Measurements from ENCODE around the gene MUC7.
A peak's percentile ranks its signal among the peaks of the same experiment; 100 is the strongest.
"Not testable (repeated sequence)": the region's sequence is repeated elsewhere in the genome, so short reads cannot be mapped to it uniquely, and the experiment has no call there.

The MUC7 gene

GRCh38 chr4:70471897-70472296 lies at the start of gene MUC7:
Gene MUC7, plus strand, starts transcription at chr4:70472197. Its CDS starts 1,825 bp downstream, at chr4:70474022.
- no peak for DNase-seq

- DNase-seq = no peak
These were observed 46.7 kb upstream of the MUC7 start for GRCh38 chr4:70425306-70425705.

DNA sequence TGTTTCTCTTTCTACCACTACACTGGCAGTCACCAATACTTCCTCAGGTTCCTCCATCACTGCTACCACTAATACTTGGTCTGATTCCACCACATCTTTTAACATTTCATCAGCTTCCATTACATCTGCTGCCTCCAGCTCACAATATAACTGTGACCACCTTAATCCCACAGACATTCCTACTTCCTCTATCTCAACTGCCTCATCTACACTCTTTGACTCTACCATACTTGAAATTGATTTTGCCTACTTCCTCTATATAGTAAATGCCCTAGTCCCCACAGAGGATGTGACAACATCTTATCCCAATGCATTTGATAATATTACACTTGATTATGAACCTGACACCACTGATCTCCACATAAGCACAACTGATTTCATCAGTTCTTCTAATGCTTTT lies 45.2 kb upstream of the MUC7 start:
- DNase-seq = no peak

DNA sequence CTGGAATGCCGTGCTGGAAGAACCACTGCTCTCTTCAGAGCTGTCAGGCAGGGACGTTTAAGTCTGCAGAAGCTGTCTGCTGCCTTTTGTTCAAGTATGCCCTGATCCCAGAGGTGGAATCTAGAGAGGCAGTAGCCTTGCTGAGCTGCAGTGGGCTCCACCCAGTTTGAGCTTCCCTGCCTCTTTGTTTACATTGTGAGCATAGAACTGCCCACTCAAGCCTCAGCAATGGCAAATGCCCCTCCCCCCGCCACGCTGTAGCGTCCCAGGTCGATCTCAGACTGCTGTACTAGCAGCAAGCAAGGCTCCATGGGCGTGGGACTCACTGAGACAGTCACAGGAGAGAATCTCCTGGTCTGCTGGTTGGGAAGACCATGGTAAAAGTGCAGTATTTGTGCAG lies 34.8 kb upstream of the MUC7 start:
- no peak for DNase-seq

GRCh38 chr4:70442474-70442873 lies 29.5 kb upstream of the MUC7 start:
- no peak for DNase-seq

GRCh38 chr4:70443329-70443728 lies 28.7 kb upstream of the MUC7 start:
- no peak for DNase-seq

- no peak for DNase-seq
These were observed 22.8 kb upstream of the MUC7 start for GRCh38 chr4:70449220-70449619.

GRCh38 chr4:70452946-70453345 lies 19.1 kb upstream of the MUC7 start:
- no peak for DNase-seq

- DNase-seq = no peak
These were observed 8.7 kb upstream of the MUC7 start for GRCh38 chr4:70463335-70463734.

GRCh38 chr4:70473679-70474078 lies 1.7 kb downstream of the MUC7 start:
- no peak for DNase-seq

DNA sequence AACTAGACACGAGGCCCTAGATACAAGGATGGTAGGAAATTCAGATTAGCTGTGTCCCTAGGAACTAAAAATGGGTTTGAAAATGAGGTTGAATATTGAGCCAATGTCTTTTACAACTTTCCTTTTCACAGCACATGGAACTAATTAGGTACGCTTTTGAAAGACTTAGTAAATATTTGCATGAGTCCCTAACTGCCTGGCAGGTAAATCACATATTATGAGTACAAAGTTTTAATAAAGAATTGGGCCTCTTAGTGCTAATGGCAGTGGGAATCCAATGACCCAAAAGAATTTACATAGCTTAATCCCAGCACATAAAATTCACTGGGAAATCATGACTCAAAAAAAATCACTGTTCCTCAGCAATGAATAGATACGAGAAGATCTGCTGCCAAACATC lies 16.8 kb downstream of the MUC7 start:
- no peak for DNase-seq

GRCh38 chr4:70496231-70496630 lies 24.2 kb downstream of the MUC7 start:
- DNase-seq = peak in 2 of 56 donors; percentile 3 to 8

GRCh38 chr4:70501838-70502237 lies 29.8 kb downstream of the MUC7 start:
- not testable (repeated sequence) for DNase-seq

DNA sequence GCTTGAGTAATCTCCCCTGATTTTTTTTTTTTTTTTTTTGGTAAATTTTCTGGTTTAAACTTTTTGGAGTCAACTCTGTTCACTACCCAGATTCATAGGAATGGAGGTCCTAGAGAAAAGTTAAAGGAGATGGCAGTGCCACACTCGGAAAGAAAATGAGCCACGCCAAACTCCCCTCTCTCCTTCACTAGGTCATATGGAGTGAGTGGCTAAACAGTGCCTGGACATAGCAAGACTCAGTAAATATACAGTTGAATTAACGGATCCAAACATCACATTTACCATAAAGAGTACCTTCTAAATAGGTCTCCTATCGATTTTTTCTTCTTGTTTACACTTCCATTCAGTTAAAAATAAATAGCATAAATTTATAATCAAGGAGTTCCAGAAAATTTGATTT lies 32.7 kb downstream of the MUC7 start:
- DNase-seq = no peak

DNA sequence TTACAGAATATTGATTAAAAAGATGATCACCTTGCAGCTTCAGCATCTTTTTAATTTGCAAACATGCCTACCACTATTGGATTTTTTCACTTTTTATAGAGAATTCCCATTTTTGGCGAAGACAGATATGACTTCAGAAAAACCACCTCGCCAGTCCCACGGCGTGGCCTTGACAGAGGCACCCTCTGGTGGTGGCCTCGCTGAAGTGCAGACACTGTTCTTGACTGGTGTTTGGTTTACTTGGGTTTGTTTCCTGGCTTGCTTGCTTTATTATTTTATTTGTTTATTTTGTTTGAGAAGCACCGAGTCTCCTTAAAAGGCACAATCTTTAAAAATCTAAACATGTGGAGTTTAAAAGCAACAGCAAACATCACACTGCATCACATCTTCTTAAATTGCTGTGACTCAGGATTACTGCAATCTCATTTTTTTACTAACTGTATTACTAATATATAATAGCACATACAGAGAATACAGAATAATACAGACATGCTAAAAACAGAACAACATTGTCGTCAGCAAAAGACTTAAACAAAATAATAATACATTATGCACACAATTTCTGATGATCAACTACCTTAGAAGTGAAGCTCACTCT lies 33.3 kb downstream of the MUC7 start:
- DNase-seq = peak in 41 of 56 donors; percentile 0 to 70 (median 18)

DNA sequence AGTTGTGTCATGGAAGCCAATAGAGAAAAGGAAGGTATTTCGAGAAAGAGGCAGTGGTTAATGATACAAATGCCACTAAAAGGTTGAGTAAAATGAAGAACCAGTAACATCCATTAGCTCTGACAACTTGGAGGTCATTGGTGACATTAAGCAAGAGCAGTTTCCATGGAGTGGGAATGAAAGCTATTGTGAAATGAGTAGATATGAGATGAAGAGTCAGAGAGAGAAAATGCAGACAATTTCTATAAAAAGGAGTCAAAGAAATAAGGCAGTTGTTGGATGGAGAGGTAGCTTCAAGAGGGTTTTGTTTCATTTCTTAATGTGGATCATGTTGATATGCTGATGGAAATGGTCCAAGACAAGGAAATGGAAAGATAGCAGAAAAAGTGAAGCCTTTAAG lies 36.8 kb downstream of the MUC7 start:
- DNase-seq = no peak

- no peak for DNase-seq
These were observed 39.4 kb downstream of the MUC7 start for GRCh38 chr4:70511365-70511764.

DNA sequence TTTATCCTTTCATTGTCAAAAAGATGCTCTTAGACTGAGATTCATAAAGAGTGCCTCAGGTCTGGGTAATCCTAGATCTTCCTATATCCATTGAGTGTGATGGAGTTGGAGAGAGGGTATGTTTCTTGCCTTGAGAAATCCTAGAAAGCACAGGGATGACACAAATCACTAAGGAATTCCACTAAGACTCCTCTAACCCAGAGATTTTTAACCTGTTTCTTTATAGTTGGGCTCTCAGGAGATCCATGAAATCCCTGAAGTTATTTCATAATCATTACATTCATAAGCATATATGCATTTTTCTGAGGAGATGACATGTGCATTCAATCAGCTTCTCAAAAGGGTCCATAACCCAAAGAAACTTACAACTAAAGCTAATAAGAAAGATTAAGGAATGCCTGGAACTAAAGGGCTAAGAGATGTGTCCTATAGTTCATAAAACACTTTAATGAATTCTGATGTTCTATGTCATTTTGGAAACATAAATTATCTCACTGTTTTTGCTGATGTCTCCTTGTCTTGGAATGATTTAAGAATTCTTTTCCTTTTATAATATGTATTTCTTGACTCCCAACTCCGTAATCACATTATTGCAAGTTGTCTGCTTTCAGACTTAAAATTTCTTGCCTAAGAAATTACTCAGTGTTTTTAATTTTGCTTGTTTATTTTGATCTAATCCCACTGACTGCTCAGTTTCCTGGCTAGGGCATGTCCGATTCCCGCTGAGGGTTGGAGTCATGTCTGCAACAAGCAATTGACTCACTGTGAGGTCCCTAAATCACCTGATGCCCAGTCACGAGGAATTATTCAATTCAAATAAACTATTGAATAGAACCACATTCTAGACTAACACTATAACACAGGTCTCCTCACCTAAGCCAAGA lies 43.6 kb downstream of the MUC7 start:
- DNase-seq = no peak

GRCh38 chr4:70518269-70518668 lies 46.3 kb downstream of the MUC7 start, which contains the start of gene AMTN:
Gene AMTN, plus strand, starts transcription at chr4:70518569. Its CDS starts 209 bp downstream, at chr4:70518778.
- no peak for DNase-seq

DNA sequence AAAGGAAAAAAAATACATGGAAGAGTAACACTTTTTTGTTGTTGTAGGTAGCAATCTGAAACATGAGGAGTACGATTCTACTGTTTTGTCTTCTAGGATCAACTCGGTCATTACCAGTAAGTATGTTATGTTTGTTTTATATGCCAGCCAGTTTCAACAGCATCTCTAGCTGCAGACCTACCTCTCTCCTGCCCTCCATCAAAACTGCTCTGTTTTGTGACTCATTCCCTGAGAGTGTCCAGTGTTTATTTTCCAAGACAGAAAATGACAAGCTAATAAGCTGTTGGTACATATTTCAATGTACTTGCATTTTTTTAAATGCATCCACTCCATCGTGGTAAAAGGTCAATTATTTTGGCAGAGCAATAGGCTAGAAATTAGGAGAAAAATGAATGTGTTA lies 46.7 kb downstream of the MUC7 start:
- DNase-seq = no peak

DNA sequence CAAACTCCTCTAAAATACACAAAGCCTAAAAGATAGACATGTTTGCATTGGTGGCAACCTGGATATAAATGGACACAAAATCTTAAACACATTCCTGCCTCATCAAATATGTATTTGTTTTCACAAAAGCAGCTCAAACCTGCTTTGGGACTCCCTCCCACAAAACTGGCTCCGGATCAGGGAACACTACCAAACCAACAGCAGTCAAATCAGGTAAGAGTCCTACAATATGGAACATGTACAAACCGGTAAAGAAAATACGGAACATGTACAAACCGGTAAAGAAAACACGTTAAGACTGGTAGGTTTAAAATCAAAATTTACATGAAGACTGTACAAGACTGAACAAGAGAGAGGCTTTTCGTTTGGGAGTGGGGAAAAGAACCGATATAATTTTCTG lies 50.6 kb downstream of the MUC7 start:
- DNase-seq = no peak

DNA sequence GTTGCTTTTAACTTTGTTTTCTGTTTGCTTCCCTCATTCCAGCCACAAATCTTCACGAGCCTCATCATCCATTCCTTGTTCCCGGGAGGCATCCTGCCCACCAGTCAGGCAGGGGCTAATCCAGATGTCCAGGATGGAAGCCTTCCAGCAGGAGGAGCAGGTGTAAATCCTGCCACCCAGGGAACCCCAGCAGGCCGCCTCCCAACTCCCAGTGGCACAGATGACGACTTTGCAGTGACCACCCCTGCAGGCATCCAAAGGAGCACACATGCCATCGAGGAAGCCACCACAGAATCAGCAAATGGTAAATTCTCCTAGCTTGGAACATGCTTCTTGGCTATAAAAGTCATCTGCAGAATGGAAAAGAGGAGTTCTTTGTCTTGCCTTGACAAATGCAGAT lies 59.0 kb downstream of the MUC7 start:
- no peak for DNase-seq

DNA sequence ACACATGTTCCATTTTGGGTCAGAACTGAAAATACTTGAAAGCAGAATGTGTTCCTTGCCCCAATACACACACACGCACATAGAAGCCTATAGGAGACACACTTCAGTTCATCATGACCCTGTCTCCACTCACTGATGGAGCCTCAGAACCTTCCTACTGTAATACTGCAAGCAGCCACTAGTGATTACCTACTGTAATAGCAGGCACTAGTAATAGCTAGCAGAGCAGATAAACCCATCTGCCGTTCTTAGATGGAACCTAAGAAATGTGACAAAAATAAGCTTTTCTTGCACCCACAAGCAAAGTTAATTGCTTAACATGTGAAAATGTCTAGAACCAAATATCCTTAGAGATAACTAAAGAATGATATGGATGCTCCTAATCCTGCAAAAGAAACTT lies 60.0 kb downstream of the MUC7 start:
- DNase-seq = no peak

All from amygdala (tissue), 56 donors.